ENCODE data around the gene ZNF221. TPM values are rescaled to one million over a fixed set of nuclear protein-coding genes. Genes with fewer than 3 reads are reported as not detected.

ZNF221 gene
- total and polyA plus RNA-seq, 9 of the 15 experiments (the other 6 are each of a cell fraction or from before 2014, with no cell fraction given), result 0.32 to 1.4 (median 0.45) TPM

GRCh38 chr19:43950834-43951645, at the start of gene ZNF221 (continued):
- TF ChIP-seq, protein P1, sequence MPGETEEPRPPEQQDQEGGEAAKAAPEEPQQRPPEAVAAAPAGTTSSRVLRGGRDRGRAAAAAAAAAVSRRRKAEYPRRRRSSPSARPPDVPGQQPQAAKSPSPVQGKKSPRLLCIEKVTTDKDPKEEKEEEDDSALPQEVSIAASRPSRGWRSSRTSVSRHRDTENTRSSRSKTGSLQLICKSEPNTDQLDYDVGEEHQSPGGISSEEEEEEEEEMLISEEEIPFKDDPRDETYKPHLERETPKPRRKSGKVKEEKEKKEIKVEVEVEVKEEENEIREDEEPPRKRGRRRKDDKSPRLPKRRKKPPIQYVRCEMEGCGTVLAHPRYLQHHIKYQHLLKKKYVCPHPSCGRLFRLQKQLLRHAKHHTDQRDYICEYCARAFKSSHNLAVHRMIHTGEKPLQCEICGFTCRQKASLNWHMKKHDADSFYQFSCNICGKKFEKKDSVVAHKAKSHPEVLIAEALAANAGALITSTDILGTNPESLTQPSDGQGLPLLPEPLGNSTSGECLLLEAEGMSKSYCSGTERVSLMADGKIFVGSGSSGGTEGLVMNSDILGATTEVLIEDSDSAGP (CRISPR knock-in tag; IDR thresholded peaks at IDR 0.05), result no peak
- TF ChIP-seq MYBL2 (IDR thresholded peaks at IDR 0.05; ENCODE audit: low read depth) (peak; percentile 96), MYBL2 (CRISPR knock-in tag; IDR thresholded peaks at IDR 0.05; ENCODE audit: borderline replicate concordance) (no peak), ZNF253 (CRISPR knock-in tag; conservative IDR thresholded peaks at IDR 0.05) (no peak), NFXL1 (CRISPR knock-in tag; IDR thresholded peaks at IDR 0.05) (no peak), ZNF324 (CRISPR knock-in tag; IDR thresholded peaks at IDR 0.05) (no peak), ZNF785 (CRISPR knock-in tag; IDR thresholded peaks at IDR 0.05) (no peak), CCAR2 (IDR thresholded peaks at IDR 0.05; ENCODE audit: low read depth, low read length) (no peak), KDM5B (IDR thresholded peaks at IDR 0.05; ENCODE audit: insufficient replicate concordance, low read depth, low read length) (no peak), ZNF76 (CRISPR knock-in tag; IDR thresholded peaks at IDR 0.05; ENCODE audit: borderline replicate concordance) (no peak), ZNF75A (CRISPR knock-in tag; IDR thresholded peaks at IDR 0.05) (no peak), ATF2 (CRISPR knock-in tag; IDR thresholded peaks at IDR 0.05) (no peak), TGIF2 (CRISPR knock-in tag; IDR thresholded peaks at IDR 0.05) (no peak), FOXK2 (conservative IDR thresholded peaks at IDR 0.05 in 1 of 2, IDR thresholded peaks at IDR 0.05 in 1 of 2; ENCODE audit: low read depth in 2 of 2) (peak in 1 of 2 experiments; percentile 60; a peak in 2 of 4 replicates), WHSC1 (IDR thresholded peaks at IDR 0.05; ENCODE audit: low read length) (no peak), KLF6 (CRISPR knock-in tag; IDR thresholded peaks at IDR 0.05; ENCODE audit: borderline replicate concordance) (0 out of 2 replicates have a peak, but pooled peaks have one; percentile 36), SMC3 (conservative IDR thresholded peaks at IDR 0.05; ENCODE audit: insufficient read depth, low read depth, low read length) (no peak), ZNF134 (CRISPR knock-in tag; conservative IDR thresholded peaks at IDR 0.05) (no peak), SNRNP70 (optimal IDR thresholded peaks at IDR 0.05; ENCODE audit: low read depth, low read length) (no peak), TARDBP (IDR thresholded peaks at IDR 0.05) (no peak)
- TF ChIP-seq, protein P2, sequence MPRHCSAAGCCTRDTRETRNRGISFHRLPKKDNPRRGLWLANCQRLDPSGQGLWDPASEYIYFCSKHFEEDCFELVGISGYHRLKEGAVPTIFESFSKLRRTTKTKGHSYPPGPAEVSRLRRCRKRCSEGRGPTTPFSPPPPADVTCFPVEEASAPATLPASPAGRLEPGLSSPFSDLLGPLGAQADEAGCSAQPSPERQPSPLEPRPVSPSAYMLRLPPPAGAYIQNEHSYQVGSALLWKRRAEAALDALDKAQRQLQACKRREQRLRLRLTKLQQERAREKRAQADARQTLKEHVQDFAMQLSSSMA (CRISPR knock-in tag; IDR thresholded peaks at IDR 0.05), result peak; percentile 93
- TF ChIP-seq, protein P3, sequence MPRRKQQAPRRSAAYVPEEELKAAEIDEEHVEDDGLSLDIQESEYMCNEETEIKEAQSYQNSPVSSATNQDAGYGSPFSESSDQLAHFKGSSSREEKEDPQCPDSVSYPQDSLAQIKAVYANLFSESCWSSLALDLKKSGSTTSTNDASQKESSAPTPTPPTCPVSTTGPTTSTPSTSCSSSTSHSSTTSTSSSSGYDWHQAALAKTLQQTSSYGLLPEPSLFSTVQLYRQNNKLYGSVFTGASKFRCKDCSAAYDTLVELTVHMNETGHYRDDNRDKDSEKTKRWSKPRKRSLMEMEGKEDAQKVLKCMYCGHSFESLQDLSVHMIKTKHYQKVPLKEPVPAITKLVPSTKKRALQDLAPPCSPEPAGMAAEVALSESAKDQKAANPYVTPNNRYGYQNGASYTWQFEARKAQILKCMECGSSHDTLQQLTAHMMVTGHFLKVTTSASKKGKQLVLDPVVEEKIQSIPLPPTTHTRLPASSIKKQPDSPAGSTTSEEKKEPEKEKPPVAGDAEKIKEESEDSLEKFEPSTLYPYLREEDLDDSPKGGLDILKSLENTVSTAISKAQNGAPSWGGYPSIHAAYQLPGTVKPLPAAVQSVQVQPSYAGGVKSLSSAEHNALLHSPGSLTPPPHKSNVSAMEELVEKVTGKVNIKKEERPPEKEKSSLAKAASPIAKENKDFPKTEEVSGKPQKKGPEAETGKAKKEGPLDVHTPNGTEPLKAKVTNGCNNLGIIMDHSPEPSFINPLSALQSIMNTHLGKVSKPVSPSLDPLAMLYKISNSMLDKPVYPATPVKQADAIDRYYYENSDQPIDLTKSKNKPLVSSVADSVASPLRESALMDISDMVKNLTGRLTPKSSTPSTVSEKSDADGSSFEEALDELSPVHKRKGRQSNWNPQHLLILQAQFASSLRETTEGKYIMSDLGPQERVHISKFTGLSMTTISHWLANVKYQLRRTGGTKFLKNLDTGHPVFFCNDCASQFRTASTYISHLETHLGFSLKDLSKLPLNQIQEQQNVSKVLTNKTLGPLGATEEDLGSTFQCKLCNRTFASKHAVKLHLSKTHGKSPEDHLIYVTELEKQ (CRISPR knock-in tag; IDR thresholded peaks at IDR 0.05), result no peak
